H1 (cell line): ENCODE measurements around the gene SUGP2. TPM values are rescaled to one million over a fixed set of nuclear protein-coding genes. Genes with fewer than 3 reads are reported as not detected.

Source experiments
- CTCF ChIP-seq, 3 experiments: IDR thresholded peaks; 1 replicate in 2 of 3; 2 replicates in 1 of 3; pipeline versions ENCODE4 v1.5.1 to v1.6.1; 2011; ENCODE audit warnings: low read length in 3 of 3, mild to moderate bottlenecking in 3 of 3, inconsistent platforms in 2 of 3, low read depth in 1 of 3, moderate library complexity in 1 of 3; ENCODE audit not compliant: insufficient read depth in 1 of 3; ENCODE audit errors: control extremely low read depth in 1 of 3
- EZH2 ChIP-seq: fragments of 200-600 bp; sonication (generic); IDR thresholded peaks from 2 replicates; pipeline ENCODE4 v1.7.1; 2012; ENCODE audit warnings: low read depth, mild to moderate bottlenecking, moderate library complexity, low read length, inconsistent platforms; ENCODE audit not compliant: severe bottlenecking
- JUND ChIP-seq: IDR thresholded peaks from 2 replicates; pipeline ENCODE4 v1.6.1; 2011; ENCODE audit warnings: mild to moderate bottlenecking, improper control_type of control experiment, low read length
- TAF1 ChIP-seq: IDR thresholded peaks from 2 replicates; pipeline ENCODE4 v1.6.1; 2011; ENCODE audit warnings: mild to moderate bottlenecking, low read depth, low read length
- polyA plus RNA-seq, 7 experiments: library from polyadenylated mRNA; depleted of rRNA in 3 of 7; stranded (reverse) in 5 of 7; unstranded in 2 of 7; fragments of >200 nt in 5 of 7; fragments of 200-250 nt in 2 of 7; gene quantifications; 1 replicate in 5 of 7; 2 replicates in 1 of 7; 4 replicates in 1 of 7; pipeline versions ENCODE4 v1.2.1 to v1.2.3, GENCODE V29; 2011 to 2013; ENCODE audit warnings: missing spikeins in 2 of 7, mixed read lengths in 2 of 7
- total RNA-seq: library from RNA; stranded (reverse); fragmentation: NEBNext Ultra II Directional; extraction: Animal tissue kit (Norgen Biotek cat#: 25700); gene quantifications from 2 replicates; pipeline ENCODE4 v1.2.1, GENCODE V29; 2021

SUGP2 gene
- total and polyA plus RNA-seq, 2 of the 8 experiments (the other 6 are each of a cell fraction or from before 2014, with no cell fraction given), result 57.7 to 114 TPM

DNA sequence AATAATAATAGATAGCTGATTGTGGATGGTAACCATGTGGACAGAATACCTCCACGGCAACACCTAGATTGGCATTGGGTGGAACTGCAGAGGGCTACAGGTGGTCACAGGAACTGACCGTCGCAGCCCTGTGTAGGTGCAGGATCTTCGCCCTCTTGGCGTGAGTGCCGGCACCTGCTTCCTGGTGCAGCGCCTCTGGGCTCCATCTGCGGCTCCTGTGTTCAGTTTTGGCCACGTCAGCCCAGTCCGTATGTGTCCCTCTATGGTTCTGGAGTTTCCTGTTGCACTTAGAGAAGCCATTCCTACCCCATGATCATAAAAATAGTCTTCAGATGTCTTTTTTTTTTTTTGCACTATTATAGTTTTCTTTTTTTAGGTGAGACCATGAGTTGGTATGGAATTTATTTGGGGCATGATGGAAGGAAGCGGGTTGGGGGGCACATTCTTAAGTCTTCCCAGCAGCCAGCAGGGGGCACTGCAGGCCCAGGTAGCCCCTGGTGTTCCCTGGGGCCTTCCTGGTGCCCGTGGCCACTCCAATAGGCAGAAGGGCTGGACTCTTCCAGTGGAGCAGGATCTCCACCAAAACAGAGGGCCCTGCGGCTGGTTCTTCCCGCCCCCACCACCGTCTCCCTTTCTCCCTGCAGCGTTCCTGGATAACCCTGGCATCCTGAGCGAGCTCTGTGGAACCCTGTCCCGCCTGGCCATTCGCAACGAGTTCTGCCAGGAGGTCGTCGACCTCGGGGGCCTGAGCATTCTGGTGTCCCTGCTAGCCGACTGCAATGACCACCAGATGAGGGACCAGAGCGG is 20.4 kb upstream of the SUGP2 start (continued):
- TF ChIP-seq JUND (no peak), CTCF (IDR thresholded peaks at IDR 0.05; ENCODE audit: control extremely low read depth in 1 of 3, insufficient read depth in 1 of 3, low read depth in 1 of 3, low read length in 3 of 3) (peak; percentile 66 to 89 (median 89)), EZH2 (no peak), TAF1 (no peak)
